MG63 (cell line): ENCODE results near the gene DBF4. TPM values are rescaled to one million over a fixed set of nuclear protein-coding genes. Genes with fewer than 3 reads are reported as not detected.
"Not testable (repeated sequence)": the region's sequence is repeated elsewhere in the genome, so short reads cannot be mapped to it uniquely, and the experiment has no call there.

Experiments
- DNase-seq: peaks from one replicate; pipeline ENCODE4 v3.0.0-alpha.2; 2020
- H3K27me3 ChIP-seq: fragments of 250-450 bp; sonication (Bioruptor Pico); 2 replicates; pipeline ENCODE4 v1.5.1; 2020; ENCODE audit warnings: mild to moderate bottlenecking, moderate library complexity
- H3K36me3 ChIP-seq: fragments of 250-450 bp; sonication (Bioruptor Pico); 2 replicates; pipeline ENCODE4 v1.5.1; 2020; ENCODE audit warnings: mild to moderate bottlenecking, moderate library complexity
- H3K4me3 ChIP-seq: fragments of 250-450 bp; sonication (Bioruptor Pico); 2 replicates; pipeline ENCODE4 v1.5.1; 2020; ENCODE audit warnings: mild to moderate bottlenecking, moderate library complexity
- H3K9me3 ChIP-seq: fragments of 250-450 bp; sonication (Bioruptor Pico); 2 replicates; pipeline ENCODE4 v1.5.1; 2020; ENCODE audit warnings: mild to moderate bottlenecking, moderate library complexity
- total RNA-seq: library from RNA; depleted of rRNA; stranded (reverse); fragments of >200 nt; shearing (Covaris generic); gene quantifications from 2 replicates; pipeline ENCODE4 v1.2.3, GENCODE V29; 2014; ENCODE audit warnings: low replicate concordance; rRNA removed

DBF4 gene
- total RNA-seq, 1 experiment from 2014 or later = 20.5 TPM

DNA sequence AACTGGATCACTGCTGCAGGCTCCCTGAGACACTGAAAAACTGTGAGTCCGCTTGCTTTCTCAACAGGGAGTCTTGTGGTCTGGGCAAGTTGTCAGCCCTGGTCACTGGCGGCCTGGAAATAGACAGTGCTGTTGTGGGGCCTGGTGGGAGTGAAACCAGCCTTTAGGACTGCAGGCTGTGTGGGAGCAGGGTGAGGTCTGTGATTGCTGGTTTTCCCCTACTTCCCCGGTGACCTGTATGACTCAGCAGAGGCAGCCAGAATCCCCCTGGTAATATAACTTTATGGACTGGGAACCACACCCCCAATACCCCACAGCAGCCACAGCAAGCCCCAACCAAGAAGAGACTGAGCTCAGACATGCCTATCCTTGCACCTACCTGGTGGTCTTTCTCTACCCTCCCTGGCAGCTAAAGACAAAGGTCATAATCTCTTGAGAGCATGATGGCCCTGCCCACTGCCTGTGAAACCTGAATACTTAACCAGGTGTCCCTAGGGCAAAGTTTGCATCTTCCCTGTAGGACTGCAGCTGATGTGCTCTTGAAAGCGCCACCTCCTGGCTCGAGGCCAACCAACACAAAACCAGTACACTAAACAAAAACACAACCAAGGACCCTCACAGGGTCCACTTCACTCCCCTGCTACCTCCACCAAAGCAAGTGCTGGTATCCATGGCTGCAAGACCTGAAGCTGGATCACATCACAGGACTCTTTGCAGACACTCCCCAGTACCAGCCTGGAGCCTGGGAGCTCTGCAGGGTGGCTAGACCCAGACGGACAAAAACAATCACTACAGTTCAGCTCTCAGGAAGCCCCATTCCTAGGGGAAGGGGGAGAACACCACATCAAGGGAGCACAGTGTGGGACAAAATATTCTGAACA lies 50.5 kb downstream of the DBF4 start:
- Histone ChIP-seq H3K36me3 (no peaks in the 10 kb centered on the region), H3K9me3 (no peaks in the 10 kb centered on the region), H3K27me3 (no peaks in the 10 kb centered on the region), H3K4me3 (no peak overlapping the region)
- DNase-seq = no peak

DNA sequence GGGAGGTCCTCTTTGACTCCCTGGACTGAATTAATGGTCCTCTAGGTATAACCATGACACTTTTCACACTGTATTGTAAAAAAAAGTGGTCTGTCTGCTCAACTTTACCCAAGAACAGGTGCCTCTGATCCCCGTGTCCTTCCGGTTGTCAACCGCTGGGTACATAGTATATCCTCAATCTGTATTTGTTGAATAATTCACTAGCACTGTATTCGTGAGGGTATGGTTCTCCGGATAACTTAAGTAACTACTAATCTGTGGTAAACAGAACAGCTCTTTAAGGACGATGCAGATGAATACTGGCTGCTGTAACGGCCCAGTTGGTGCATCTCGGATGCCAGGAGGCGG lies 57.3 kb downstream of the DBF4 start:
- no peak for DNase-seq
- H3K4me3 ChIP-seq = peak overlapping the region; percentile 46
- no peaks in the 10 kb centered on the region for H3K36me3 ChIP-seq
- peaks cover 4% of the 10 kb centered on the region; the same call in 1 of the 2 replicates for H3K27me3 ChIP-seq
- no peaks in the 10 kb centered on the region for H3K9me3 ChIP-seq

GRCh38 chr7:87933953-87934698 lies 57.8 kb downstream of the DBF4 start, which contains the start of gene ADAM22:
Gene ADAM22 (plus strand): TSS chr7:87934251. CDS start chr7:87934466, 215 bp downstream.
- H3K36me3 ChIP-seq = no peaks in the 10 kb centered on the region
- peak within 1 kb of the TSS; percentile 46 for H3K4me3 ChIP-seq
- DNase-seq = peak; percentile 78
- H3K9me3 ChIP-seq = no peaks in the 10 kb centered on the region
- H3K27me3 ChIP-seq = peaks cover 4% of the 10 kb centered on the region; the same call in 1 of the 2 replicates

DNA sequence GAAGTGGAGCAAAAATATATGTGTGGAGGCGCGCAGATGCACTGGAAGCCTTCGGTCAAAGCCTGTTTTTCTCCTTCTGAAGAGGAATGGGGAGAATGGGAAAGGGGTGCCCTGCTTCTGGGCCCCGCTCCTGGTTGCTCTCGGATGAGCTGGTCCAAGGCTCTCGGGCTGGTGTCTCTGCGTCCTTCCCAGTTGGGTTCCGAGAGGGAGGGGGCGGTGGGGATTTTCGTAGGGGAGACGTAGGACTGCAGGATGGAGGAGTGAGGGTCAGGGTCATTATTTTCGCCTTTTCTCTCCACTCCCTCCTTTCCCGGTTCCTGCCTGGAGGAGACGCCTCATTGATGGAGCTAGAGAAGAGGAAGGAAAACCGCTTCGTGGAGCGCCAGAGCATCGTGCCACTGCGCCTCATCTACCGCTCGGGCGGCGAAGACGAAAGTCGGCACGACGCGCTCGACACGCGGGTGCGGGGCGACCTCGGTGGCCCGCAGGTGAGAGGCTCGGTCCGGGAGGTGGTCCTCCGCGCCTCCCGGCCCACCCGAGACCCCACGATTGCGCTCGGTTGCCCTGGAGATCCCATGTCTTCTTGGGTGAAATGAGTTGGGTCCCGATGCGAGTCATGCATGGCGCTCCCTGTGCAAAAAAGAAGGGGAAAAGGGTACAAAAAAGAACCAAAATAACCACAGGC lies 58.5 kb downstream of the DBF4 start:
- DNase-seq = no peak
- Histone ChIP-seq H3K36me3 (no peaks in the 10 kb centered on the region), H3K27me3 (peaks cover 4% of the 10 kb centered on the region; the same call in 1 of the 2 replicates), H3K9me3 (no peaks in the 10 kb centered on the region), H3K4me3 (peak overlapping the region; percentile 46)

DNA sequence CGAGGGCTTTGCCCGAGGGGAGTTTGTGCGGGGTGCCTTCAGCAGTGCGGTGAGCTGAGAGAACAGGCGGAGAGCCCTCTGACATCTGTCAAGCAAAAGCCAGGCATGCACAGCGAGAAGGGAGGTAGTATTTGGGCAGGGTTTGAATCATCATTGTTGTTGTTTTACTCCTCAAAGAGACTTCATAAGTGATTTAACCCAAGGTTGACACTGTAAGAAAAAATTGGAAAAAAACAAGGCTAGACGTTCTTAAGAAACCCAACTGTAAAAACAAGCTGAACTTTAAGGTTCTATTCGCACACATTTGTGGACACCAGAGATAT lies 59.1 kb downstream of the DBF4 start:
- H3K9me3 ChIP-seq = no peaks in the 10 kb centered on the region
- H3K4me3 ChIP-seq = peak overlapping the region; percentile 46; the same call in 1 of the 2 replicates
- H3K36me3 ChIP-seq = no peaks in the 10 kb centered on the region
- peaks cover 4% of the 10 kb centered on the region; the same call in 1 of the 2 replicates for H3K27me3 ChIP-seq
- DNase-seq = no peak

- Histone ChIP-seq H3K9me3 (no peaks in the 10 kb centered on the region), H3K36me3 (no peaks in the 10 kb centered on the region), H3K4me3 (no peak overlapping the region), H3K27me3 (no peaks in the 10 kb centered on the region)
- no peak for DNase-seq
Measured at GRCh38 chr7:87941138-87941537, 64.8 kb downstream of the DBF4 start.

GRCh38 chr7:87944547-87944946 lies 68.3 kb downstream of the DBF4 start:
- no peaks in the 10 kb centered on the region for H3K36me3 ChIP-seq
- no peaks in the 10 kb centered on the region for H3K27me3 ChIP-seq
- H3K9me3 ChIP-seq = no peaks in the 10 kb centered on the region
- H3K4me3 ChIP-seq = no peak overlapping the region
- DNase-seq = no peak

DNA sequence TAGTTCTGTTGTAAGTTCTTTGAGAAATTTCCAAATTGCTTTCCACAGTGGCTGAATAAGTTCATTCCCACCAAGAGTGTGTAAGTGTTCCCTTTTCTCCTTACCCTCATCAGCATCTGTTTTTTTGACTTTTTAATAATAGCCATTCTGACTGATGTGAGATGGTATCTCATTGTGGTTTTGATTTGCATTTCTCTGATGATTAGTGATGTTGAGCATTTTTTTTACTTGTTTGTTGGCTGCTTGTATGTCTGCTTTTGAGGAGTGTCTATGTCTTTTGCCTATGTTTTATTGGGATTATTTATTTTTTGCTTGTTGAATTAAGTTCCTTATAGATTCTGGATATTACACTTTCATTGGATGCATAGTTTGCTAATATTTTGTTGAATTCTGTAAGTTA lies 69.6 kb downstream of the DBF4 start:
- not testable (repeated sequence) for H3K9me3 ChIP-seq, H3K4me3 ChIP-seq, H3K27me3 ChIP-seq, DNase-seq, H3K36me3 ChIP-seq

DNA sequence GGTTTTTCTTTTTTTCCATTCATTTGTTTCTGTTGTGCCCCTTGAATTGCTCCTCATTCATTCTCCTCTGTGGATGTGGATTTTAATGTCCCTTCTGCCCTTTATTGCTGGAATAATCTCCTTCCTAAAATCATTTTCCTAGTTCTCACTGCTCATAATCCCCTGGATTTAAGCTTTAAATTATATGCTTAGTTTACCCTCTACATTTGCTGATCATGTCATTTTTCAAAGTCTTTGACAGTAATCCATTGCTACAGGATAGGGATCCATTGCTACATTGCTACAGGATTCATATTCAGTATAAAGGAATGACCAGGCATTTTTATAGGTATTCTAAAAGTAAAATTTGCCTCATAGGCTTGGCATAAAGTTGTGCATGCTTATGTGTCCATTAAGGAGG lies 72.1 kb downstream of the DBF4 start:
- no peak for DNase-seq
- Histone ChIP-seq H3K36me3 (no peaks in the 10 kb centered on the region), H3K9me3 (no peaks in the 10 kb centered on the region), H3K4me3 (no peak overlapping the region), H3K27me3 (no peaks in the 10 kb centered on the region)

Other genes starting within 250 kb of the DBF4 start
- 1.6 and 2.8 TPM in 2 replicates for gene RUNDC3B, start 248.1 kb upstream of the DBF4 start, total RNA-seq
- gene SLC25A40, start 133 bp upstream of the DBF4 start, total RNA-seq = 4.0 and 15.3 TPM in 2 replicates
- not detected in 2 replicates for gene ADAM22, start 57.8 kb downstream of the DBF4 start, total RNA-seq